Stimulated activated effector memory CD8-positive, alpha-beta T cell treated with anti-CD3 and anti-CD28 coated beads, Interleukin-12 subunit alpha, Interleukin-12 subunit beta, amount 100 ng/mL, for 72 hours (primary cell): Measurements from ENCODE around the gene CNOT6L.
"Not testable (repeated sequence)": the region's sequence is repeated elsewhere in the genome, so short reads cannot be mapped to it uniquely, and the experiment has no call there.

Experiments
- ATAC-seq: fragments of 150-1000 bp; cut with Tn5 transposase; 2 replicates; pipeline ENCODE4 v1.10.0; 2021
- DNase-seq, 2 donors: peaks; one replicate each; pipeline ENCODE4 v3.0.0; 2021 to 2022; ENCODE audit warnings: low spot score in 2 of 2
- H3K27ac Mint-ChIP-seq: one replicate; pipeline ENCODE4 v1.8.0; 2022; ENCODE audit warnings: mild to moderate bottlenecking, mixed read lengths
- H3K36me3 Mint-ChIP-seq: one replicate; pipeline ENCODE4 v1.8.0; 2022; ENCODE audit warnings: mild to moderate bottlenecking, mixed read lengths
- H3K4me1 Mint-ChIP-seq: one replicate; pipeline ENCODE4 v1.8.0; 2022; ENCODE audit warnings: mixed read lengths
- H3K4me3 Mint-ChIP-seq: one replicate; pipeline ENCODE4 v1.8.0; 2022; ENCODE audit warnings: mild to moderate bottlenecking, mixed read lengths
- H3K9me3 Mint-ChIP-seq: one replicate; pipeline ENCODE4 v1.8.0; 2022; ENCODE audit warnings: mixed read lengths

Gene CNOT6L

DNA sequence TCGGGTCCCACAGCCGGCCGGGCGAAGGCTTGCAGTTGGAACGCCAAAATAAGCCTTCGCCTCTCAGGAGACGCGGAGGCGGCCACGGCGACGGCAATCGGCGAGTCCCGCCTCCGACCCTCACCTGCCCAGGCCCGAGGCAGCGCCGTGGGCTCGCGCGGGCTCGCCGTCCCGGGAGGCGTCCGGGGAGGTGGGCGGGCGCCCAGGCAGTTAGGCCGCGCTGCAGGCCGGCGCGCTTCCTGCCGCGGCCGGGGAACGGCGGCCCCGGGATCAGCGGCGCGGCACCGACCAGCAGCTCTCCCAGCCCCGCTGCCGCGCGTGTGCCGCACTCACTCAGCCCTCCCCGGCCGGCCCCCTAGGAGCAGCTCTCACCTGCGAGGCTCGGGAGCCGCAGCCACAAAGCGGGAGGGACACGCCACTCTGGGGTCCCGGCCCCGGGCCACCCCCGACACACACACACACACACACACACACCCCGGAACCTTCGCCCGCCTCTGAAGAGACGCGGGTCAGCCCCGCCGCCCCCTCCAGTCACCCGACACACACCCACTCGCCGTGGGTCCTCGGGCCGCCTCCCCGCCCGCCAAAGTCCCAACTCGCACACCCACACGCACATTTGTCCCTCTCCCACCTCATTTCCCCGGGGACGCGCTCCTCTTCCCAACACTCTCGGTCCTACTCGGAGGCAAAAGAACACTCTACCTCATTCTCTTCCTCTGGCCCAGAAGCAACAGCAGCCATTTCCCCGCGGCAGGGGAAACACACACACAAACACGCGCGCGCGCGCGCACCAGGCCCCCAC lies at the start of gene CNOT6L:
Gene CNOT6L (minus strand): TSS at position 767 of the 802 bp plus-strand sequence. CDS start 60 bp downstream, at position 707.
- ATAC-seq (peak; percentile 60), DNase-seq (peak; percentile 63 to 87)
- H3K4me1 Mint-ChIP-seq = peaks cover 42% of the 10 kb centered on the region
- no peaks in the 10 kb centered on the region for H3K9me3 Mint-ChIP-seq
- peak within 1 kb of the TSS; percentile 99 for H3K4me3 Mint-ChIP-seq
- H3K27ac Mint-ChIP-seq = peak within 1 kb of the TSS; percentile 99
- H3K36me3 Mint-ChIP-seq = peaks cover 57% of the 10 kb centered on the region

DNA sequence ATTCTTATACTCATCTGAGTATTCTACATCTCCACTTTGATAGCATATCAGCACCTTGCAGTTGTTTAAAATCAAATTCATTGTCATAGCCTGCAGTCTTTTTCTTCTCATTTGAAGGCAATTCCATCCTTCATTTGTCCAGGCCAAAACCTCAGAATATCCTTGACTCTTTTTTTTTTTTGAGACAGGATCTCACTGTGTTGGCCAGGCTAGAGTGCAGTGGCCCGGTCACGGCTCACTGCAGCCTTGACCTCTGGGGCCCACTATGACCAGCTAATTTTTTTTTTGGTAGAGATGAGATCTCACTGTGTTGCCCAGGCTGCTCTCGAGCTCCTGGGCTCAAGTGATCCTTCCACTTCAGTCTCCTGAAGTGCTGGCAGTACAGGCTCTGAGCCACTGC lies 46.1 kb upstream of the CNOT6L start:
- H3K4me1 Mint-ChIP-seq = peaks cover 66% of the 10 kb centered on the region
- peak overlapping the region; percentile 7 for H3K4me3 Mint-ChIP-seq
- H3K9me3 Mint-ChIP-seq = no peaks in the 10 kb centered on the region
- H3K27ac Mint-ChIP-seq = peak overlapping the region; percentile 44
- peaks cover 70% of the 10 kb centered on the region for H3K36me3 Mint-ChIP-seq
- no peak for ATAC-seq
- DNase-seq = no peak

DNA sequence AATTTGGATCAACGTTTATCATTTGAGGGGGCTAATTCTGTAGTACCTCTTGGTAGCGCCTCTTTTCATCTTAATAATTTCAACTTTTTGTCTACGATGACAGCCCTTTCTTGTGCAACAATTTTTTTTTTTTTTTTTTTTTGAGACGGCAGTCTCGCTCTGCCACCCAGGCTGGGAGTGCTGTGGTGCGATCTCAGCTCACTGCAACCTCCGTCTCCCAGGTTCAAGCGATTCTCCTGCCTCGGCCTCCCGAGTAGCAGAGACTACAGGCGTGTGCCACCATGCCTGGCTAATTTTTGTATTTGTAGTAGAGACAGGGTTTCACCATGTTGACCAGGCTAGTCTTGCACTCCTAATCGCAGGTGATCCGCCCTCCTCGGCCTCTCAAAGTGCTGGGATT lies 44.2 kb upstream of the CNOT6L start:
- Mint-ChIP-seq H3K27ac (peak overlapping the region; percentile 100), H3K36me3 (peaks cover 68% of the 10 kb centered on the region), H3K4me3 (peak overlapping the region; percentile 96), H3K4me1 (peaks cover 56% of the 10 kb centered on the region)
- DNase-seq = peak in 1 of 2 donors; percentile 54
- not testable (repeated sequence) for ATAC-seq, H3K9me3 Mint-ChIP-seq

DNA sequence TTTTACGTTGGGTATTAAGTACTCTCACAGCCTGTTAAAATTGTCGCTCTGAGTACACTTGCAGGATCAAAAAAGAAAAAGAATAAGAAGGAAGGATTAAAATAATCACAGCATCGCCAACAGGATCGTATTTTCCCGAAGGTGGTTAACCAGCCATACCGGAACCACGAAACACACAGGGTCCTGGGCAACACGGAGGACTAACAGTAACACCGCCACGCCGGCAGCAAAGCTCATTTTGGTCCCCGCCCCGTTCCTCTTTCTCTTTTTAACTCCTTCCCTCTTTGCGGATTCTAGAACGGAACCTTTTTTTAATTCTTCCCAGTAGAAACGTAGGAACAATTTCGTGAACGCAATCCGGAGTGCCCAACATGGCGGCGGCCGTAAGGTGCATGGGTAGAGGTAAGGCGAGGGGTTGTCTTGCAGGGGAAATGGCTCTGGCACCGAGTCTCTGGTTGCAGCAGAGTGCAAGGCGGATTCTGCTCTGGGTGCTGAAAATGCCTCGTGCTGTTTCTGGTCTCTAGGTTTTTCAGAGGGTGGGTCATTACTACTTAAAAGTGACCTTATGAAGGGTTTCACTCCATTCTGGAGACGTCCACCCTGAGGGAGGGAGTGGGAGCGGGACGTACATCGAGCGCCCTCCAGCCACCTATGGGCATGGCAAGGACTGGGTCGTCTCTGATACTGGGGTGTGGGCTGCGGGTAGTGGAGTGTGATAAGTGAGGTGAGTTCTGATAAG lies 43.5 kb upstream of the CNOT6L start, which contains the start of gene MRPL1:
Gene MRPL1 (plus strand): TSS at position 353 of the 739 bp plus-strand sequence. CDS start 19 bp downstream, at position 372.
- peak; percentile 82 for ATAC-seq
- Mint-ChIP-seq H3K27ac (peak within 1 kb of the TSS; percentile 100), H3K9me3 (no peaks in the 10 kb centered on the region), H3K4me3 (peak within 1 kb of the TSS; percentile 96), H3K36me3 (peaks cover 61% of the 10 kb centered on the region), H3K4me1 (peaks cover 59% of the 10 kb centered on the region)
- DNase-seq = peak; percentile 67 to 92

DNA sequence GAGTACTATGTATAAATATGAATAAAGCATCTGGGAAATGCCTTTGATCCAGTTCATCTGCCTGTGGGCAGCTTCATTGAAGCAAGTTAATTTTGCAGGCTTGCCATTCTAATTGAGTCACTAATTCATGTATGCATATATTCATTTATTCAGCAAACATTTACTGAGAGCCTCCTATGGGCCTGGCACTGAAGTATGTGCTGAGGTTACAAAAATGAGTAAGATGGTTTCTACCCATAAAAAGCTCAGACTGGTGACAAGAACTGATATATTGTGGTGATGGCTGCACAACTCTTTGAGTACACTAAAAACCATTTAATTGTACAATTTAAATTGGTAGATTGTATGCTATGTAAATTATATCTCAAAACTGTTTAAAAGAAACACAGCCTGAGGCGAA lies 42.3 kb upstream of the CNOT6L start:
- peaks cover 59% of the 10 kb centered on the region for H3K4me1 Mint-ChIP-seq
- peak overlapping the region; percentile 96 for H3K4me3 Mint-ChIP-seq
- peaks cover 50% of the 10 kb centered on the region for H3K36me3 Mint-ChIP-seq
- peak overlapping the region; percentile 100 for H3K27ac Mint-ChIP-seq
- ATAC-seq = peak; percentile 88
- H3K9me3 Mint-ChIP-seq = no peaks in the 10 kb centered on the region
- no peak for DNase-seq

DNA sequence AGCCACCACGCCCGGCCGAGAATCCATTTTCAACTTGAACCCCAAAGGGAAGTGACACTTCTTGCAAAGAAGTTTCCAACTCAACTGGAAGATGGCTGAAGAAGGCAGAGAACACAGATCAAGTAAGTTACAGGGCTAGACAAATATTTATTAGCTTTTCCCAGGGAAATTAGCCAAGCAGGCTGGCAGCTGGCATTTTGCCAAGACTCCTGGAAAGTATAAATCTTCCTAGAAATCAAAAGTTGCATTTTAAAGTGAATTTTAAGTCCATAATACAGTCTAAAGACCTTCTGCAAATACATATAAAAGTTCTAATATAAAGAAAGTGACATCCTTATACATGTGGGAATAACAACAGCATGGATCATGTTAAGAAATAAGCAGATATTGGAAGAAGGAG lies 40.1 kb upstream of the CNOT6L start:
- Mint-ChIP-seq H3K36me3 (peaks cover 29% of the 10 kb centered on the region), H3K4me3 (no peak overlapping the region), H3K9me3 (no peaks in the 10 kb centered on the region), H3K27ac (peak overlapping the region; percentile 94), H3K4me1 (peaks cover 62% of the 10 kb centered on the region)
- ATAC-seq (no peak), DNase-seq (no peak)

DNA sequence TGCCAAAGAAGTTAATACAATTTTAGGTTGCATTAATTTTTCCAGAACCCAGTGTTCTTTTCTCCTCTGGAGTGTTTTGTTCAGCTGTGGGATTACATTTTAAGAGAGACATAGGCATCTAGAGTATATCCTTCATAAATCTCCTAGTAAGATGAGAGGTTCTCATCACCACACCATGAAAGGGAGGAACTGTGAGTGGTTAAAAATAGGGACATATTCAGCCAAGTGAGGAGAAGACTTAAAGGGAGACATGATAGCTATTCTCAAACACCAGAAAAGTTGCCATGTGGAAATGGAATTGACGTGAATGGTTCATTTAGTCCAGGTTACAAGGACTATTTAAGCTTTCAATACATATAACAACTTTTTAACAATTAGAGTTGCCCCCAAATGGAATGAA lies 37.0 kb upstream of the CNOT6L start:
- DNase-seq = no peak
- Mint-ChIP-seq H3K9me3 (no peaks in the 10 kb centered on the region), H3K36me3 (peaks cover 5% of the 10 kb centered on the region), H3K4me3 (peak overlapping the region; percentile 62), H3K27ac (peak overlapping the region; percentile 94), H3K4me1 (peaks cover 65% of the 10 kb centered on the region)
- ATAC-seq = no peak

DNA sequence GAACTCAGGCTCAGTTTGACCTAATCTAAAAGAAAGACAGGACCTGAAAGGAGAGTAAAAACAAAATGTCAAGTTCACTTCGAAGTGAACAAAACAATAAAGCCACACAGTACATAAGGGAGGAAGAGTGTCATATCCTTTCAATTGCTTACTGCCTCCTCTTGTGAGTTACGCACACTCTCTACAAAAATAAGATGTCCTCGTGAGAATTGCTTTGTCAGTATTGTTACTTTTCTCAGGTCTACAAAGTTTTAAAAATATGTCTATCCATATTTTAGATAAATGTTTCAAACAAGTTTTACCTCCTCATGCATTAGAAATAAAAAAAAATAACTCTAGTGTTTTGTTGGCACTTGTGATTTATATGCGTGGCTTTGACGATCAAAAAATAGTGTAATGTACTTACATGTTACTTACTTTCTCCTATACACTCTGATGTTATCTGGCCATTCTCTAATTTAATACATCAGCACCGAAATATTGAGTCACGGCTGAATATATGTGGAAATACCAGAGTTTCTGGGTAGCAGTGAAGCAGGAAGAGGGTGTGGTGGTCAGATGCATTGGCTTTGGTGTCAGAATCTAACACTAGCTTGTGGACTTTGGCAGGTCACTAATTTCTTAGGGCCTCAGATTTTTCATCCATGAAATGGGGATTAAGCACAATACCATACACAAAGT lies 35.4 kb upstream of the CNOT6L start:
- Mint-ChIP-seq H3K27ac (peak overlapping the region; percentile 97), H3K4me1 (peaks cover 58% of the 10 kb centered on the region), H3K9me3 (no peaks in the 10 kb centered on the region), H3K4me3 (peak overlapping the region; percentile 75), H3K36me3 (no peaks in the 10 kb centered on the region)
- peak; percentile 80 for ATAC-seq
- DNase-seq = peak; percentile 17 to 61

DNA sequence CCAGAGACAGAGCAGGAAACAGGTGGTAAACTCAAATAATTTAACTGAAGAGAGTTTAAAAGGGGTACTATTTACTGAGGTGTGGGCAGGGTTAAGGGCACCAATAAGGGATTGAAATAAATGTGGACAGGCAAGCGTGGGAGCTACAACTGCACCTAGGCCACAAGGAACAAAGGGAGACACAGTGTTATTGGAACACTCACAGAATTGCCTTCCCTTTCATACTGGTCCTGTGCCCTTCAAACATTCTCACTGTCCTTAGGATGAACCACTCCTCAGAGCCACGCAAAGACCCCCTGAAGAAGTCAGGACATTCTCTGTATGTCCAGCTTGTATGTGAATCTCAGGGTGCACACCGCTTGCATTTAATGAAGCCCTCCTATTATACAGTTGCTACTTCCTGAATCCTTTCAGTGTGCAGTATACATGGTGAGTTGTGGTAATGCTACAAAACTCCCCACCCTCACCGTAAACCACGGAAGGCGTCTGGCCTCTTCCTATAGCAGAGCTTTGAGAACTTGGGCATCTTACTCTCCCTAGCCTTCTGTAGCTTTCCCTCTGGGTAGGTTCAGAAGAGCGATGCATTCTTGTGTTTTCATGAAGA lies 33.8 kb upstream of the CNOT6L start:
- peak overlapping the region; percentile 97 for H3K27ac Mint-ChIP-seq
- DNase-seq (peak; percentile 33 to 78), ATAC-seq (peak; percentile 96)
- peaks cover 52% of the 10 kb centered on the region for H3K4me1 Mint-ChIP-seq
- no peaks in the 10 kb centered on the region for H3K9me3 Mint-ChIP-seq
- H3K36me3 Mint-ChIP-seq = no peaks in the 10 kb centered on the region
- H3K4me3 Mint-ChIP-seq = peak overlapping the region; percentile 75

DNA sequence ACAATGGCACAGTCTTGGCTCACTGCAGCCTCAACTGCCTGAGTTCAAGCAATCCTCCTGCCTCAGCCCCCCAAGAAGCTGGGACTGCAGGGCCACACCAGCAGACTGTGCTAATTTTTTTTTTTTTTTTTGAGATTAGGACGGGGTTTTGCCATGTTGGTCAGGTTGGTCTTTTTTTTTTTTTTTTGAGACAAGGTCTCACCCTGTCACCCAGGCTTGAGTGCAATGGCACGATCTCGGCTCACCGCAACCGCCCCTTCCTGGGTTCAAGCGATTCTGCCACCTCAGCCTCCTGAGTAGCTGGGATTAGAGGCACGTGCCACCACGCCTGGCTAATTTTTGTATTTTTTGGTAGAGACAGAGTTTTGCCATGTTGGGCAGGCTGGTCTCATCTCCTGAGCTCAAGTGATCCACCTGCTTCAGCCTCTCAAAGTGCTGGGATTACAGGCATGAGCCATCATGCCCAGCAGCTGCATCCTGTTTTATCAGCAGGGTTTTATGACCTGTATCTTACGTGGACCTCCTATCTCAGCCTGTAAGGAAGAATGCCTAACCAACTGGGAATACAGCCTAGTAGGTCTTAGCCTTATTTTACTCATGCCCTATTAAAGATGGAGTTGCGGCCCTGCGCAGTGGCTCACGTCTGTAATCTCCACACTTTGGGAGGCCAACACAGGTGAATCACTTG lies 30.3 kb upstream of the CNOT6L start:
- Mint-ChIP-seq H3K36me3 (no peaks in the 10 kb centered on the region), H3K4me3 (no peak overlapping the region), H3K4me1 (peaks cover 37% of the 10 kb centered on the region), H3K27ac (no peak overlapping the region), H3K9me3 (no peaks in the 10 kb centered on the region)
- ATAC-seq (no peak), DNase-seq (no peak)

DNA sequence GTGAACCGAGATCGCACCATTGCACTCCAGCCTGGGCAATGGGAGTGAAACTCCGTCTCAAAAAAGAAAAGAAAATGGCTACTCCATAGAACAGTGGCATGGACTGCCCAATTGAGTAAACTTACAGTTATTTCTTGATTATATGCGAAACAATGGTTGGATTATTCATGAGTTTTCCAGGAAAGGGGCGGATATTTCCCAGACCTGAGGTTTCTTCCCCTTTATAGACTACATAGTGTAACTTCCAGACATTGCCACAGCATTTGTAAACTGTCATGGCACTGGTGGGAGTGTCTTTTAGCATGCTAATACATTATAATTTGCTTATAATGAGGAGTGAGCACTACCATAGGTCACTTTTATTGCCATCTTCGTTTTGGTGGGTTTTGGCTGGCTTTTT lies 29.3 kb upstream of the CNOT6L start:
- peaks cover 36% of the 10 kb centered on the region for H3K4me1 Mint-ChIP-seq
- H3K36me3 Mint-ChIP-seq = no peaks in the 10 kb centered on the region
- H3K27ac Mint-ChIP-seq = no peak overlapping the region
- ATAC-seq = no peak
- H3K9me3 Mint-ChIP-seq = no peaks in the 10 kb centered on the region
- DNase-seq = no peak
- H3K4me3 Mint-ChIP-seq = no peak overlapping the region

DNA sequence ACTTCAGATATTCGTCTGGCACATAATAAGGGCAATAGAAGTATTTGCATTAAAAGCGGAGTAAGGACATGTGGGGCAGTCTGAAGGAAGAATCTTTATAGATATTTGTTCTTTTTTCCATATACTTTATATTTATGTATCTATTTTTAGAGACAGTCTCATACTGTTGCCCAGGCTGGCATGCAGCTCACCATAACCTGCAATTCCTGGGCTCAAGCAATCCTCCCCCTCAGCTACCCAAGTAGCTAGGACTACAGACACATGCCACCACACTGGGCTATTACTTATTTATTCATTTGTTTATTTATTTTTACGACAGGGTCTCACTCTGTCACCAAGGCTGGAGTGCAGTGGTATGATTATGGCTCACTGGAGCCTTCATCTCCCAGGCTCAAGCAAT lies 26.8 kb upstream of the CNOT6L start:
- H3K9me3 Mint-ChIP-seq = no peaks in the 10 kb centered on the region
- H3K4me1 Mint-ChIP-seq = peaks cover 20% of the 10 kb centered on the region
- no peak overlapping the region for H3K27ac Mint-ChIP-seq
- no peak overlapping the region for H3K4me3 Mint-ChIP-seq
- no peaks in the 10 kb centered on the region for H3K36me3 Mint-ChIP-seq
- no peak for ATAC-seq
- no peak for DNase-seq

DNA sequence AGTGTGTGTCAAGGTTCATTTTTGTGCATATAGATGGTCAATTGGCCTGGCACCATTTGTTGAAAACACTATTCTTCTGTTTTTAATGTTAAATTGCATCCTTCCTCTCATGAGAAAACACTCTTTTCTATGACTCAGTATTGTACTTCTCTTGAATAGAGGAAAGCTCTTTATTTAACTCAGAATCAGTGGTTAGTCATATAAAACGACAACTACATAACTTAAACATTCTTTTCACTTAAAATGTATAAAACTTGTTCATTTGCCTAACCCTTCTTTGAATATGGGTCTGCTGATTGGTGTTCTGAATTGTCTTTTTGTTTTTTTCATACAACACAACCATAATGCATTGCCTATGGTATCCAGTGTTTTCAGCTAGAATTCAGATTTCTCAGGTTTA lies 26.2 kb upstream of the CNOT6L start:
- no peaks in the 10 kb centered on the region for H3K9me3 Mint-ChIP-seq
- H3K27ac Mint-ChIP-seq = no peak overlapping the region
- no peaks in the 10 kb centered on the region for H3K36me3 Mint-ChIP-seq
- H3K4me3 Mint-ChIP-seq = no peak overlapping the region
- ATAC-seq (peak; percentile 79), DNase-seq (no peak)
- peaks cover 20% of the 10 kb centered on the region for H3K4me1 Mint-ChIP-seq

DNA sequence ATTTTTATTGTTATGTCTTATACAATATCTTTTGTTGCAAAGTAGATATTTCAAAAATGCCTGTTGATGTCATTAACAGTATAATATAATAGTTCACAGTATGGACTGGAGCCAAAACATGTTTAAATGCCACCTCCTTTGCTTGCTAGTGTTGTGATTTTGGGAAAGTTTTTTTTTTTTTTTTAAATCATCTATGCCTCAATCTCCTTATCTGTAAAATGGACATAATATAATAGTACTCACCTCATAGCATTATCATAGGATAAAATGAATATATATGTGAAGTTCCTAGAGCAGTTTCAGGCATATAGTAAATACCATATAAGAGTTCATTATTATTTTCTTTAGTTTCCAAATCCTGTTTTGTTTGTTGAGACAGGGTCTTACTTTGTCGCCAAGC lies 25.2 kb upstream of the CNOT6L start:
- no peak for ATAC-seq
- no peak for DNase-seq
- Mint-ChIP-seq H3K9me3 (no peaks in the 10 kb centered on the region), H3K27ac (no peak overlapping the region), H3K4me3 (no peak overlapping the region), H3K4me1 (peaks cover 20% of the 10 kb centered on the region), H3K36me3 (no peaks in the 10 kb centered on the region)
